Measurements from ENCODE around the gene SEPTIN10.

- TF ChIP-seq CTCF (IDR thresholded peaks at IDR 0.05 in 2 of 3, conservative IDR thresholded peaks at IDR 0.05 in 1 of 3; ENCODE audit: borderline replicate concordance in 1 of 3, insufficient read depth in 1 of 3, low read depth in 2 of 3, low read length in 2 of 3) (no peak), EZH2 (IDR thresholded peaks at IDR 0.05) (no peak), EZH2phosphoT487 (IDR thresholded peaks at IDR 0.05; ENCODE audit: borderline replicate concordance) (no peak), YY1 (IDR thresholded peaks at IDR 0.05; ENCODE audit: extremely low read depth, insufficient replicate concordance, low read depth, low read length) (no peak), POLR2AphosphoS5 (IDR thresholded peaks at IDR 0.05; ENCODE audit: low read depth, low read length) (no peak), POLR2A (IDR thresholded peaks at IDR 0.05; ENCODE audit: borderline replicate concordance, extremely low read depth, insufficient read depth, insufficient read length) (no peak), JUND (IDR thresholded peaks at IDR 0.05) (no peak)
Observed at GRCh38 chr2:109654326-109655050, 40.7 kb upstream of the SEPTIN10 start.
